Measurements from ENCODE around the gene VSNL1.

DNA sequence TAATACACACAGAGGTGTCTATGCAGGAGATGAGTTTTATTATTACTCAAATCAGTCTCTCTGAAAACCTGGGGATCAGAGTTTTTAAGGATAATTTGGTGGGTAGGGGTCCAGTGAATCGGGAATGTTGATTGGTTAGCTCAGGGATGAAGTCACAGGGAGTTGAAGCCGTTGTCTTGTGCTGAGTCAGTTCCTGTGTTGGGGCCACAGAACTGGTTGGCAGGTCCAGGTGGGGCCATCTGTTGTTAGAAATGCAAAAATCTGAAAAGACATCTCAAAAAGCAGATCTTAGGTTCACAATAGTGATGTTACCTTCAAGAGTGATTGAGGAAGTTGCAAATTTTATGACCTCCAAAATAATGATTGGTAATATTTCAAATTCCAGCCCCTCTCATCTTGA lies 86.9 kb downstream of the VSNL1 start:
- TF ChIP-seq POLR2A (IDR thresholded peaks at IDR 0.05; ENCODE audit: low read length) (no peak), GATA1 (IDR thresholded peaks at IDR 0.05; ENCODE audit: low read depth, low read length) (no peak)
